ENCODE results near the gene KCNG2.

Gene KCNG2

DNA sequence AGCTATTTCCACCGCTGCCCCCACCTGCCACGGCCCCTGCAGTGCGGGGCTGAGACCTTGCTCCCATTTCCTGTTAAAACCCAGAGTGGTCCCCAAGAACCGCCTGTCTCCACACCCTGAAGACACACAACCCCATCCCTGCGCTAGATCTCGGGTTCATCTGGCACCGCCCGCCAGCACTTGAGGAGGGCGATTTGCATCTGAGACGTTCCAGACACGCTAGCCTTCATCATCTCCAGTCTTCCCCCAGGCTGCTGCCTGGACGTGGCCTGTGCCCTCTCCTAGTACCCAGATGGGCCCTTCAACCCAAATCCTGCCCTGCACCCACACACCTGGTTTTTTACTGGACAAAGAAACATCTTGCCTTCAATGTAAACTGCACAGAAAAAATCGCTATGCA lies 103.9 kb downstream of the KCNG2 start:
- Histone ChIP-seq H3K27me3 (no peaks in the 10 kb centered on the region), H3K4me1 (no peaks in the 10 kb centered on the region), H3K4me3 (no peak overlapping the region), H3K9me3 (peaks cover 9 to 63% (median 43%) of the 10 kb centered on the region in 3 donors), H3K27ac (no peak overlapping the region), H3K36me3 (peaks cover 25 to 38% (median 26%) of the 10 kb centered on the region in 3 donors)
- intact Hi-C loops (cut with DNase I; ENCODE audit: low total_unique reads), result no loop called here
- peak in 1 of 2 donors; percentile 11 for DNase-seq
- TF ChIP-seq, protein P1, sequence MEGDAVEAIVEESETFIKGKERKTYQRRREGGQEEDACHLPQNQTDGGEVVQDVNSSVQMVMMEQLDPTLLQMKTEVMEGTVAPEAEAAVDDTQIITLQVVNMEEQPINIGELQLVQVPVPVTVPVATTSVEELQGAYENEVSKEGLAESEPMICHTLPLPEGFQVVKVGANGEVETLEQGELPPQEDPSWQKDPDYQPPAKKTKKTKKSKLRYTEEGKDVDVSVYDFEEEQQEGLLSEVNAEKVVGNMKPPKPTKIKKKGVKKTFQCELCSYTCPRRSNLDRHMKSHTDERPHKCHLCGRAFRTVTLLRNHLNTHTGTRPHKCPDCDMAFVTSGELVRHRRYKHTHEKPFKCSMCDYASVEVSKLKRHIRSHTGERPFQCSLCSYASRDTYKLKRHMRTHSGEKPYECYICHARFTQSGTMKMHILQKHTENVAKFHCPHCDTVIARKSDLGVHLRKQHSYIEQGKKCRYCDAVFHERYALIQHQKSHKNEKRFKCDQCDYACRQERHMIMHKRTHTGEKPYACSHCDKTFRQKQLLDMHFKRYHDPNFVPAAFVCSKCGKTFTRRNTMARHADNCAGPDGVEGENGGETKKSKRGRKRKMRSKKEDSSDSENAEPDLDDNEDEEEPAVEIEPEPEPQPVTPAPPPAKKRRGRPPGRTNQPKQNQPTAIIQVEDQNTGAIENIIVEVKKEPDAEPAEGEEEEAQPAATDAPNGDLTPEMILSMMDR (IDR thresholded peaks at IDR 0.05), result no peak

DNA sequence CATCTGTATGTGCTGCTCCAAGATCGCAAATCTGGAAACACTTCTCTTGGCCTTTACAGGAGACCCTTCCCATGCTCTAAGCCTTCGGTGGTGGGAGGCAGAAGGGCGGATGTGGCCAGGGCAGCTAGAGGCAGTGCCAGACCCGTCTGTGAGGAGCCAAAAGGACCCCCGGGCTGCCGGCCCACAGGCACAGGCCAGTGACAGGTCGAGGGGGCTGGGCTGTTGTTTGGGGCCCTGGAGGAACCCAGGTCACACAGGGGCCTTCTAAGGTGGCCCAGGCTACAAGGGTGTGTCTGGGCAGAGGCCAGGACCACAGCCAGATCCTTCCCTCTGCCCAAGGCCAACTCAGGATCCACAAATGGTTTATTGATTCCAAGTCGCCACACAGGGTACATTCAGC lies 104.3 kb downstream of the KCNG2 start:
- H3K9me3 ChIP-seq, result peaks cover 8 to 59% (median 39%) of the 10 kb centered on the region in 3 donors
- TF ChIP-seq, protein P1 (IDR thresholded peaks at IDR 0.05), result no peak

DNA sequence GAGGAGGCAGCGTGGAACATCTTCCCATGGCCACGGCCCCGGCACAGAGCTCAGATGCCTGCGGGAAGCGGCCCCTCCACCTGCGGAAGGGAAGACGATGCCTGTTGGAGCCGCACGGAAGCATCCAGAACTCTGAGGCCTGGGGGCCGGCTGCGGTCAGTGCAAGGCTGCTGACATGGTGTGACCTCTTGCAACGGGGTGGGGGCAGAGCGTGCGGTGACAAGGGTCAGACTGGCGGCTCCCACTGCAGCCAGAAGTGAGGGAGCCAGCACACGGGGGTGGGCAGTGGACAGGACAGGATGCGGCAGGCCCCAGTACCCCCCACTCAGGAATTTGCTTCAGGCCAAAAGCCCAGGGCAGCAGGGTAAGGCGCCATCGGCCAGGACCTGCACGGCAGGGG lies 104.9 kb downstream of the KCNG2 start:
- no peak overlapping the region for H3K27ac ChIP-seq
- H3K4me1 ChIP-seq, result no peaks in the 10 kb centered on the region
- intact Hi-C loops (cut with DNase I; ENCODE audit: low total_unique reads), result no loop called here
- DNase-seq, result peak; percentile 15 to 60
- no peak overlapping the region for H3K4me3 ChIP-seq
- peaks cover 25 to 38% (median 26%) of the 10 kb centered on the region in 3 donors for H3K36me3 ChIP-seq
- TF ChIP-seq, protein P1 (IDR thresholded peaks at IDR 0.05), result no peak
- H3K27me3 ChIP-seq, result no peaks in the 10 kb centered on the region
- peaks cover 2 to 53% (median 34%) of the 10 kb centered on the region in 3 donors for H3K9me3 ChIP-seq

More for the DNA sequence above, 104.3 kb downstream of the KCNG2 start:
- Histone ChIP-seq H3K27ac (no peak overlapping the region), H3K27me3 (no peaks in the 10 kb centered on the region), H3K4me3 (no peak overlapping the region), H3K36me3 (peaks cover 25 to 38% (median 26%) of the 10 kb centered on the region in 3 donors), H3K4me1 (no peaks in the 10 kb centered on the region)
- peak; percentile 16 to 65 for DNase-seq
- intact Hi-C loops (cut with DNase I; ENCODE audit: low total_unique reads), result no loop called here

DNA sequence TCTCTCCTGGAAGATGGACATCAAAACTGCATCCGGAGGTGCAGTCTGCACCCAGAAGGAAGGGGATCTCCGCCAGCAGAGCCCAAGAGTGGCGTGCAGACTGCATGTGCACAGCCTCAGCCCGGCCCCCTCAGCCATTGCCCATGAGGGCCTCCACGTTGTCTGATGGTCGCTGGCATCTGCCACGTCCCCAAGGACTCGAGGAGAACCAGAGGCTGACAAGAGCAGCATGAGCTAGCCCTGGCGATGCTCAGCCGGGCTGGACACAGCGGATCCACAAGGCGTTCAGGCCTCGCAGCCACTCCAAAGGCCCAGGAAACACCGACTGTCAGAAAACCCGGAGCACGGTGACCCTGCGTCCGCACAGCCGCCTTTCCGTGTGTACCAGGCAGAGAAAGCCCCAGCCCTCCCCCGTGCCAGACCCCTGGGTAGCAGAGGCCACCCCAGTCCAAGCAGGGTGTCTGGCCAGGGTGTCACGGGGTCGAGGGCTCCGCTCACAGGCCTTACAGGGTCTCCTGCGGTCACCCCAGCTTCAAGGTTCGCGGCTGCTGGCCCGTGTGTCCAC lies 105.4 kb downstream of the KCNG2 start:
- no peaks in the 10 kb centered on the region for H3K27me3 ChIP-seq
- no peak overlapping the region for H3K4me3 ChIP-seq
- no peaks in the 10 kb centered on the region for H3K4me1 ChIP-seq
- H3K9me3 ChIP-seq, result peaks cover 2 to 49% (median 30%) of the 10 kb centered on the region in 3 donors
- intact Hi-C loops (cut with DNase I; ENCODE audit: low total_unique reads), result no loop called here
- TF ChIP-seq, protein P1 (IDR thresholded peaks at IDR 0.05), result no peak
- DNase-seq, result peak; percentile 10 to 64
- H3K27ac ChIP-seq, result no peak overlapping the region
- peaks cover 25 to 38% (median 26%) of the 10 kb centered on the region in 3 donors for H3K36me3 ChIP-seq

DNA sequence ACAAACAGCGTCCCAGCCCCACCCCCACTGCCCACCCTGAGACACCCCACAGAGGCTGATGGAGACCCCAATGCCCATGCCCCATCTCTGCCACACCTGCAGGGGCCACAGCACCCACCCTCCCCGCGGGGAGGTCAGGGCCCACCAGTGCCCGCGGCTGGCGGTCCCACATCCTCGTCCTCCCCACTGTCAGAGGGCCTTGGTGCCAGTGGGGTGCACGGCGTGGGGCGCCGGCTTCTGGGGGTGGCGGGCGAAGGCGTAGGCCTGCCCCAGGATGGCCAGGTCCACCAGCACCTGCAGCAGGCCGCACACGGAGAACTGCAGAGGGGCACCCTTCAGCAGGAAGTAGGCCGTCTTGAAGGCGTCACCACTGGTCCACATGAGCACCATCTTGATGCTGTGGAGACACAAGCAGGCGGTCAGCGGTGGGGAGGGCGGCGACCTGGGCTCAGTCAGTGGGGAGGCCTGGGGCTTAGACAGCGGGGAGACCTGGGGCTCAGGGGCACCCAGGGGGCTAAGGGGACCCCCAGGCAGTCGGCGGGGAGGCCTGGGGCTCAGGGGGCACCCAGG lies 106.1 kb downstream of the KCNG2 start:
- Histone ChIP-seq H3K27me3 (no peaks in the 10 kb centered on the region), H3K36me3 (peaks cover 26 to 38% (median 28%) of the 10 kb centered on the region in 3 donors), H3K9me3 (peaks cover 2 to 42% (median 23%) of the 10 kb centered on the region in 3 donors), H3K4me3 (no peak overlapping the region), H3K4me1 (no peaks in the 10 kb centered on the region), H3K27ac (no peak overlapping the region)
- peak; percentile 19 to 62 for DNase-seq
- TF ChIP-seq, protein P1 (IDR thresholded peaks at IDR 0.05), result no peak
- intact Hi-C loops (cut with DNase I; ENCODE audit: low total_unique reads), result no loop called here
